HCT116 (cell line): ENCODE data around the gene PLEKHM3. TPM values are rescaled to one million over a fixed set of nuclear protein-coding genes. Genes with fewer than 3 reads are reported as not detected.

Experiments used
- ATAC-seq: fragments of 200-7000 bp; cut with Tn5 transposase; 2 replicates; pipeline ENCODE4 v1.9.1; 2020; ENCODE audit warnings: mild to moderate bottlenecking, moderate library complexity
- BruUV-seq: library from RNA; stranded (reverse); fragments of 400-500 nt; replicated peaks from 2 replicates; lab custom pipeline; 2021; lab: Mats Ljungman, UMichigan
- CTCF ChIA-PET: fragments of 300-600 bp; sonication (Branson Sonifier 250); formaldehyde crosslinking; loops from one replicate; lab custom pipeline; 2021; ENCODE audit warnings: antibody characterized with exemption; lab: Charles Lee
- POLR2A ChIA-PET: fragments of 300-600, 350-600 bp; sonication (Branson Sonifier 250); formaldehyde crosslinking; loops from one replicate; lab custom pipeline; 2021; ENCODE audit warnings: antibody characterized with exemption; lab: Charles Lee
- RAD21 ChIA-PET, 2 experiments: fragments of 300-600 bp; sonication (Branson Sonifier 250); formaldehyde crosslinking; loops; one replicate each; lab custom pipeline; 2023; ENCODE audit warnings: low total read pairs in 2 of 2; ENCODE audit not compliant: uncharacterized antibody in 2 of 2, unreplicated experiment in 2 of 2, low non-redundant PET in 1 of 2; lab: Charles Lee
- DNase-seq: peaks from one replicate; pipeline ENCODE4 v3.0.0-alpha.2; 2010; ENCODE audit warnings: low read depth, low spot score
- H2AFZ ChIP-seq: fragments of 200-600 bp; shearing (Covaris generic), sonication (generic); 2 replicates; pipeline ENCODE4 v1.6.1; 2017; ENCODE audit warnings: low read depth, mixed run types, mixed read lengths, antibody characterized with exemption, low read length; ENCODE audit not compliant: poor library complexity, severe bottlenecking
- H3K27ac ChIP-seq: 2 replicates; pipeline ENCODE4 v1.5.1; 2012; ENCODE audit warnings: low read depth, low read length
- H3K27me3 ChIP-seq: fragments of 200-600 bp; sonication (generic); 2 replicates; pipeline ENCODE4 v1.6.1; 2016; ENCODE audit warnings: mixed run types, low read length, mixed read lengths; ENCODE audit not compliant: insufficient read depth
- H3K36me3 ChIP-seq, 2 experiments: fragments of 200-500 bp in 1 of 2; fragments of 200-600 bp in 1 of 2; sonication (Bioruptor generic) in 1 of 2; sonication (generic) in 1 of 2; 2 replicates each; pipeline versions ENCODE4 v1.5.1 to v1.6.1; 2014 to 2016; ENCODE audit warnings: low read length in 2 of 2, inconsistent platforms in 1 of 2, mixed read lengths in 1 of 2, mixed run types in 1 of 2; ENCODE audit not compliant: insufficient read depth in 2 of 2, control insufficient read depth in 1 of 2
- H3K4me1 ChIP-seq, 2 experiments: fragments of 200-600 bp in 1 of 2; sonication (generic) in 1 of 2; 2 replicates each; pipeline versions ENCODE4 v1.5.1 to v1.6.1; 2012 to 2017; ENCODE audit warnings: low read length in 2 of 2, inconsistent platforms in 1 of 2, mild to moderate bottlenecking in 1 of 2, mixed read lengths in 1 of 2, mixed run types in 1 of 2, moderate library complexity in 1 of 2; ENCODE audit not compliant: insufficient read depth in 2 of 2, control insufficient read depth in 1 of 2
- H3K4me2 ChIP-seq: fragments of 200-600 bp; sonication (generic); 2 replicates; pipeline ENCODE4 v1.6.1; 2017; ENCODE audit warnings: mixed run types, low read length, mixed read lengths
- H3K4me3 ChIP-seq, 2 experiments: fragments of 200-600 bp in 1 of 2; sonication (generic) in 1 of 2; replicated peaks in 1 of 2; 2 replicates each; pipeline ENCODE4 v1.5.1; 2011 to 2016; ENCODE audit warnings: low read length in 2 of 2, control low read depth in 1 of 2, low read depth in 1 of 2, mild to moderate bottlenecking in 1 of 2, mixed read lengths in 1 of 2, mixed run types in 1 of 2
- H3K79me2 ChIP-seq: fragments of 200-600 bp; sonication (generic); 2 replicates; pipeline ENCODE4 v1.6.1; 2017; ENCODE audit warnings: mild to moderate bottlenecking, mixed run types, low read length, moderate library complexity, mixed read lengths; ENCODE audit not compliant: insufficient read depth
- H3K9ac ChIP-seq: fragments of 200-600 bp; sonication (generic); 2 replicates; pipeline ENCODE4 v1.6.1; 2016; ENCODE audit warnings: low read length, mixed read lengths
- H3K9me2 ChIP-seq: fragments of 200-600 bp; sonication (generic), shearing (Covaris generic); 2 replicates; pipeline ENCODE4 v1.6.1; 2017; ENCODE audit warnings: mixed run types, mild to moderate bottlenecking, moderate library complexity; ENCODE audit not compliant: insufficient read depth
- H3K9me3 ChIP-seq, 2 experiments: fragments of 200-500 bp in 1 of 2; fragments of 200-600 bp in 1 of 2; sonication (Bioruptor generic) in 1 of 2; sonication (generic) in 1 of 2; 2 replicates each; pipeline ENCODE4 v1.6.1; 2014 to 2017; ENCODE audit warnings: low read length in 2 of 2, mixed read lengths in 2 of 2, inconsistent platforms in 1 of 2, low read depth in 1 of 2, mild to moderate bottlenecking in 1 of 2, mixed run types in 1 of 2, moderate library complexity in 1 of 2; ENCODE audit not compliant: control insufficient read depth in 1 of 2, insufficient read depth in 1 of 2
- H4K20me1 ChIP-seq: fragments of 200-600 bp; sonication (generic), shearing (Covaris generic); 2 replicates; pipeline ENCODE4 v1.6.1; 2017; ENCODE audit warnings: mixed run types, mild to moderate bottlenecking, moderate library complexity; ENCODE audit not compliant: insufficient read depth
- CBX3 ChIP-seq: IDR thresholded peaks from 2 replicates; pipeline ENCODE4 v1.6.1; 2012; ENCODE audit warnings: low read depth
- CTCF ChIP-seq, 3 experiments: fragments of 200-600 bp in 1 of 3; sonication (generic) in 1 of 3; IDR thresholded peaks in 2 of 3; conservative IDR thresholded peaks in 1 of 3; 2 replicates each; pipeline ENCODE4 v1.5.1; 2012 to 2017; ENCODE audit warnings: low read depth in 2 of 3, low read length in 2 of 3, antibody characterized with exemption in 1 of 3, borderline replicate concordance in 1 of 3, control low read depth in 1 of 3, mild to moderate bottlenecking in 1 of 3, mixed read lengths in 1 of 3, mixed run types in 1 of 3, moderate library complexity in 1 of 3; ENCODE audit not compliant: insufficient read depth in 1 of 3
- EGR1 ChIP-seq: IDR thresholded peaks from 2 replicates; pipeline ENCODE4 v1.6.1; 2012; ENCODE audit warnings: low read depth
- EZH2 ChIP-seq: fragments of 200-600 bp; sonication (generic); IDR thresholded peaks from 2 replicates; pipeline ENCODE4 v1.6.1; 2017; ENCODE audit warnings: antibody characterized with exemption, mixed run types
- EZH2phosphoT487 ChIP-seq: fragments of 200-600 bp; IDR thresholded peaks from 2 replicates; pipeline ENCODE4 v1.6.1; 2018; ENCODE audit warnings: antibody characterized with exemption, borderline replicate concordance
- POLR2A ChIP-seq: IDR thresholded peaks from 2 replicates; pipeline ENCODE4 v1.7.0; 2011; ENCODE audit warnings: borderline replicate concordance; ENCODE audit not compliant: insufficient read depth, insufficient read length; ENCODE audit errors: extremely low read depth
- POLR2AphosphoS5 ChIP-seq: IDR thresholded peaks from 2 replicates; pipeline ENCODE4 v1.6.1; 2011; ENCODE audit warnings: mild to moderate bottlenecking, low read depth, low read length, moderate library complexity
- SP1 ChIP-seq: IDR thresholded peaks from 2 replicates; pipeline ENCODE4 v1.6.1; 2012; ENCODE audit warnings: low read depth
- TCF7L2 ChIP-seq: IDR thresholded peaks from 2 replicates; pipeline ENCODE4 v1.7.0; 2011; ENCODE audit warnings: borderline replicate concordance, inconsistent platforms; ENCODE audit not compliant: insufficient read depth, insufficient read length; ENCODE audit errors: extremely low read depth
- ZFX ChIP-seq: fragments of 450-650 bp; IDR thresholded peaks from 2 replicates; pipeline ENCODE4 v1.6.1; 2017
- ZNF274 ChIP-seq: fragments of 200-500 bp; sonication (Bioruptor generic); IDR thresholded peaks from 2 replicates; pipeline ENCODE4 v1.6.1; 2014; ENCODE audit warnings: mild to moderate bottlenecking, low read depth, low read length, inconsistent platforms
- intact Hi-C: fragments of 100-400 bp; cut with micrococcal nuclease; formaldehyde crosslinking; loops from 2 replicates; pipeline ENCODE4 v1.10.0; 2022
- total RNA-seq: library from RNA; stranded (reverse); gene quantifications from one replicate; pipeline ENCODE4 v1.2.1, GENCODE V29; 2021; ENCODE audit not compliant: unreplicated experiment
- TF ChIP-seq, protein P1 (sequence below): IDR thresholded peaks from 2 replicates; pipeline ENCODE4 v1.6.1; 2012
- TF ChIP-seq, protein P2 (sequence below): IDR thresholded peaks from 2 replicates; pipeline ENCODE4 v1.6.1; 2012
- TF ChIP-seq, protein P3 (sequence below): IDR thresholded peaks from 2 replicates; pipeline ENCODE4 v1.6.1; 2012; ENCODE audit warnings: low read depth

The PLEKHM3 gene
- total RNA-seq, 1 experiment from 2014 or later, result 6.3 TPM

DNA sequence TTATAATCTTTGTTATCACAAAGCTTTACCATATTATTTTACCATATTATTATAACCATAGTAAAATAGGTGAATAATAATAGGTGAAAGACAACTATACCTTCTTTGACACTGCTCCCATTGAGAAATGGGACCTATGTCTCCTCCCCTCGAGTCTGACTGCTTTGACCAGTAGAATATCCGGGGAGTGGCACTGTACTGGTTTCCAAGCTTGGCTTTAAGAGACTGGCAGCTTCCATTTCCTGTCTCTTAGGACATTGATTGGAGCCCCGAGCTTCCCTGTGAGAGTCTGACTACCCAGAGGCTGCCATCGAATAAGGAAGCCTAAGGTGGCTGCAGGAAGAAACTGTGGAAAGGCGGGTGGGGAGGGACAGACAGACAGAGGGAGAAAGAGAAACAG is 40.1 kb upstream of the PLEKHM3 start:
- H4K20me1 ChIP-seq, result no peaks in the 10 kb centered on the region
- H3K27ac ChIP-seq, result no peak overlapping the region
- RAD21 ChIA-PET, result no interaction called here
- ATAC-seq, result no peak
- H3K4me1 ChIP-seq, result peaks cover 0 to 6% of the 10 kb centered on the region in 2 experiments; a peak in 2 of 4 replicates
- no peaks in the 10 kb centered on the region for H3K9me3 ChIP-seq
- TF ChIP-seq TCF7L2, result no peak
- no peak for TF ChIP-seq SP1
- no peak for TF ChIP-seq POLR2A
- TF ChIP-seq EZH2, result no peak
- TF ChIP-seq ZFX, result no peak
- no peak for TF ChIP-seq CTCF (IDR thresholded peaks at IDR 0.05 in 2 of 3, conservative IDR thresholded peaks at IDR 0.05 in 1 of 3; ENCODE audit: borderline replicate concordance in 1 of 3, insufficient read depth in 1 of 3, low read depth in 2 of 3, low read length in 2 of 3)
- TF ChIP-seq POLR2AphosphoS5, result no peak
- TF ChIP-seq ZNF274, result no peak
- TF ChIP-seq, protein P1, sequence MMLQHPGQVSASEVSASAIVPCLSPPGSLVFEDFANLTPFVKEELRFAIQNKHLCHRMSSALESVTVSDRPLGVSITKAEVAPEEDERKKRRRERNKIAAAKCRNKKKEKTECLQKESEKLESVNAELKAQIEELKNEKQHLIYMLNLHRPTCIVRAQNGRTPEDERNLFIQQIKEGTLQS, result no peak
- TF ChIP-seq EGR1, result no peak
- TF ChIP-seq EZH2phosphoT487, result no peak
- TF ChIP-seq, protein P2, sequence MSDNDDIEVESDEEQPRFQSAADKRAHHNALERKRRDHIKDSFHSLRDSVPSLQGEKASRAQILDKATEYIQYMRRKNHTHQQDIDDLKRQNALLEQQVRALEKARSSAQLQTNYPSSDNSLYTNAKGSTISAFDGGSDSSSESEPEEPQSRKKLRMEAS, result no peak
- TF ChIP-seq, protein P3, sequence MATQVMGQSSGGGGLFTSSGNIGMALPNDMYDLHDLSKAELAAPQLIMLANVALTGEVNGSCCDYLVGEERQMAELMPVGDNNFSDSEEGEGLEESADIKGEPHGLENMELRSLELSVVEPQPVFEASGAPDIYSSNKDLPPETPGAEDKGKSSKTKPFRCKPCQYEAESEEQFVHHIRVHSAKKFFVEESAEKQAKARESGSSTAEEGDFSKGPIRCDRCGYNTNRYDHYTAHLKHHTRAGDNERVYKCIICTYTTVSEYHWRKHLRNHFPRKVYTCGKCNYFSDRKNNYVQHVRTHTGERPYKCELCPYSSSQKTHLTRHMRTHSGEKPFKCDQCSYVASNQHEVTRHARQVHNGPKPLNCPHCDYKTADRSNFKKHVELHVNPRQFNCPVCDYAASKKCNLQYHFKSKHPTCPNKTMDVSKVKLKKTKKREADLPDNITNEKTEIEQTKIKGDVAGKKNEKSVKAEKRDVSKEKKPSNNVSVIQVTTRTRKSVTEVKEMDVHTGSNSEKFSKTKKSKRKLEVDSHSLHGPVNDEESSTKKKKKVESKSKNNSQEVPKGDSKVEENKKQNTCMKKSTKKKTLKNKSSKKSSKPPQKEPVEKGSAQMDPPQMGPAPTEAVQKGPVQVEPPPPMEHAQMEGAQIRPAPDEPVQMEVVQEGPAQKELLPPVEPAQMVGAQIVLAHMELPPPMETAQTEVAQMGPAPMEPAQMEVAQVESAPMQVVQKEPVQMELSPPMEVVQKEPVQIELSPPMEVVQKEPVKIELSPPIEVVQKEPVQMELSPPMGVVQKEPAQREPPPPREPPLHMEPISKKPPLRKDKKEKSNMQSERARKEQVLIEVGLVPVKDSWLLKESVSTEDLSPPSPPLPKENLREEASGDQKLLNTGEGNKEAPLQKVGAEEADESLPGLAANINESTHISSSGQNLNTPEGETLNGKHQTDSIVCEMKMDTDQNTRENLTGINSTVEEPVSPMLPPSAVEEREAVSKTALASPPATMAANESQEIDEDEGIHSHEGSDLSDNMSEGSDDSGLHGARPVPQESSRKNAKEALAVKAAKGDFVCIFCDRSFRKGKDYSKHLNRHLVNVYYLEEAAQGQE, result no peak
- no peak for TF ChIP-seq CBX3
- TF ChIP-seq, all 23 proteins: peak for 0
- no peak for DNase-seq
- H3K79me2 ChIP-seq, result no peaks in the 10 kb centered on the region
- no peaks in the 10 kb centered on the region for H3K36me3 ChIP-seq
- ChIA-PET POLR2A (no interaction called here), CTCF (interaction anchor here (1.2 kb wide), 1 partner anchor 25 kb away, joined by 4 read pairs; no protein-coding TSS in a partner anchor)
- no peak overlapping the region for H3K4me2 ChIP-seq
- intact Hi-C loops, result no loop called here
- no TSS peak for BruUV-seq
- H2AFZ ChIP-seq, result no peak overlapping the region
- no peaks in the 10 kb centered on the region for H3K27me3 ChIP-seq
- H3K9me2 ChIP-seq, result no peaks in the 10 kb centered on the region
- H3K9ac ChIP-seq, result no peak overlapping the region
- H3K4me3 ChIP-seq, result no peak overlapping the region
